G401.6 (cell line): ENCODE measurements around the gene PYGL.
"Not testable (repeated sequence)": the region's sequence is repeated elsewhere in the genome, so short reads cannot be mapped to it uniquely, and the experiment has no call there.

Experiments
- FAIRE-seq: peaks from 2 replicates; lab custom pipeline; 2012; peaks lifted over from hg19 to GRCh38; lab: Jason Lieb, UNC

The PYGL gene

GRCh38 chr14:50943943-50944646 is at the start of gene PYGL:
PYGL (minus strand) TSS chr14:50944483; CDS start chr14:50944403, 80 bp downstream.
- FAIRE-seq, result no peak

- no peak for FAIRE-seq
These were observed 41.6 kb upstream of the PYGL start for GRCh38 chr14:50985859-50986331.

GRCh38 chr14:50985124-50985858 is 41.0 kb upstream of the PYGL start:
- FAIRE-seq, result no peak

- no peak for FAIRE-seq
These were observed 39.9 kb upstream of the PYGL start for GRCh38 chr14:50984036-50984710.

- no peak for FAIRE-seq
These were observed 35.9 kb upstream of the PYGL start for GRCh38 chr14:50979941-50980850.

- FAIRE-seq, result no peak
These were observed 34.6 kb upstream of the PYGL start for GRCh38 chr14:50978888-50979287.

GRCh38 chr14:50978529-50978871 is 34.2 kb upstream of the PYGL start:
- no peak for FAIRE-seq

- no peak for FAIRE-seq
These were observed 33.7 kb upstream of the PYGL start for GRCh38 chr14:50977863-50978528.

- no peak for FAIRE-seq
These were observed 29.8 kb upstream of the PYGL start for GRCh38 chr14:50974118-50974517.

GRCh38 chr14:50972734-50973133 is 28.5 kb upstream of the PYGL start:
- no peak for FAIRE-seq

- no peak for FAIRE-seq
These were observed 26.9 kb upstream of the PYGL start for GRCh38 chr14:50970886-50971781.

GRCh38 chr14:50967790-50968189 is 23.5 kb upstream of the PYGL start:
- no peak for FAIRE-seq

- FAIRE-seq, result no peak
These were observed 22.8 kb upstream of the PYGL start for GRCh38 chr14:50967103-50967502.

- FAIRE-seq, result no peak
These were observed 20.6 kb upstream of the PYGL start for GRCh38 chr14:50964683-50965390.

- FAIRE-seq, result no peak
These were observed 19.6 kb upstream of the PYGL start for GRCh38 chr14:50963919-50964318.

- FAIRE-seq, result no peak
These were observed 17.4 kb upstream of the PYGL start for GRCh38 chr14:50961605-50962221.

GRCh38 chr14:50957296-50957695 is 13.0 kb upstream of the PYGL start:
- FAIRE-seq, result no peak

- FAIRE-seq, result not testable (repeated sequence)
These were observed 12.1 kb upstream of the PYGL start for GRCh38 chr14:50956421-50956820.

GRCh38 chr14:50955373-50956043 is 11.2 kb upstream of the PYGL start:
- FAIRE-seq, result no peak
